ENCODE data around the gene TNXB. TPM values are rescaled to one million over a fixed set of nuclear protein-coding genes. Genes with fewer than 3 reads are reported as not detected.
"Not testable (repeated sequence)": the region's sequence is repeated elsewhere in the genome, so short reads cannot be mapped to it uniquely, and the experiment has no call there.

TNXB gene
- total and polyA plus RNA-seq, 9 of the 15 experiments (the other 6 are each of a cell fraction or from before 2014, with no cell fraction given), result 0.14 to 28.1 (median 12.4) TPM

GRCh38 chr6:32037598-32038524 is 71.3 kb downstream of the TNXB start, which contains the start of gene CYP21A2:
Gene CYP21A2, plus strand, starts transcription at chr6:32038415. Its CDS starts 8 bp downstream, at chr6:32038423.
- CTCF ChIA-PET (ENCODE audit: low intra/inter-chr PET ratio); POLR2A ChIA-PET; H2AFZ ChIP-seq (ENCODE audit: low read depth, low read length); in situ Hi-C loops (cut with MboI); H3K4me2 ChIP-seq (ENCODE audit: insufficient read depth, low read length); H3K27ac ChIP-seq (ENCODE audit: extremely low read depth, low read depth, low read length); DNase-seq (ENCODE audit: extremely low read depth in 1 of 4, low spot score in 3 of 4); H3K36me3 ChIP-seq (ENCODE audit: control insufficient read depth, insufficient read depth, low read length); H3K4me3 ChIP-seq; H3K9ac ChIP-seq (ENCODE audit: insufficient read depth in 1 of 2, low read depth in 2 of 2, low read length in 2 of 2); intact Hi-C loops (cut with micrococcal nuclease); H3K9me3 ChIP-seq (replicated peaks; ENCODE audit: control insufficient read depth, insufficient read depth, low read depth, low read length); BruUV-seq (replicated peaks); H3K9me1 ChIP-seq (ENCODE audit: control insufficient read depth, insufficient read depth, low read length); H4K20me1 ChIP-seq (replicated peaks; ENCODE audit: control insufficient read depth, insufficient read depth, low read length); ATAC-seq; H3K79me2 ChIP-seq (ENCODE audit: control insufficient read depth, insufficient read depth, low read length); H3K27me3 ChIP-seq (ENCODE audit: control insufficient read depth in 2 of 2, insufficient read depth in 2 of 2, low read length in 2 of 2): not testable (repeated sequence)
- peak; percentile 56 for FAIRE-seq
- peaks cover 0 to 18% of the 10 kb centered on the region in 2 experiments; a peak in 2 of 5 replicates for H3K4me1 ChIP-seq (replicated peaks in 1 of 2; ENCODE audit: control insufficient read depth in 2 of 2, insufficient read depth in 2 of 2, low read length in 2 of 2)
- 84% methylated on average over 12 of the region's 19 CpGs for WGBS (ENCODE audit: insufficient coverage, low coverage, missing lambda C conversion rate)

GRCh38 chr6:32037136-32037535 is 72.0 kb downstream of the TNXB start:
- H3K79me2 ChIP-seq (ENCODE audit: control insufficient read depth, insufficient read depth, low read length); DNase-seq (ENCODE audit: extremely low read depth in 1 of 4, low spot score in 3 of 4); H3K4me2 ChIP-seq (ENCODE audit: insufficient read depth, low read length); POLR2A ChIA-PET; H3K36me3 ChIP-seq (ENCODE audit: control insufficient read depth, insufficient read depth, low read length); H3K9me1 ChIP-seq (ENCODE audit: control insufficient read depth, insufficient read depth, low read length); FAIRE-seq; H3K27me3 ChIP-seq (ENCODE audit: control insufficient read depth in 2 of 2, insufficient read depth in 2 of 2, low read length in 2 of 2); H3K9me3 ChIP-seq (replicated peaks; ENCODE audit: control insufficient read depth, insufficient read depth, low read depth, low read length); H3K27ac ChIP-seq (ENCODE audit: extremely low read depth, low read depth, low read length); BruUV-seq (replicated peaks); H2AFZ ChIP-seq (ENCODE audit: low read depth, low read length); CTCF ChIA-PET (ENCODE audit: low intra/inter-chr PET ratio); intact Hi-C loops (cut with micrococcal nuclease); ATAC-seq; H4K20me1 ChIP-seq (replicated peaks; ENCODE audit: control insufficient read depth, insufficient read depth, low read length); H3K9ac ChIP-seq (ENCODE audit: insufficient read depth in 1 of 2, low read depth in 2 of 2, low read length in 2 of 2); in situ Hi-C loops (cut with MboI); H3K4me3 ChIP-seq: not testable (repeated sequence)
- WGBS (ENCODE audit: insufficient coverage, low coverage, missing lambda C conversion rate), result 100% methylated on average over 4 of the region's 5 CpGs
- H3K4me1 ChIP-seq (replicated peaks in 1 of 2; ENCODE audit: control insufficient read depth in 2 of 2, insufficient read depth in 2 of 2, low read length in 2 of 2), result peaks cover 0 to 16% of the 10 kb centered on the region in 2 experiments; a peak in 2 of 5 replicates

- BruUV-seq (replicated peaks), result TSS peak; percentile 92
- H3K4me2 ChIP-seq (ENCODE audit: insufficient read depth, low read length); H3K4me3 ChIP-seq; CTCF ChIA-PET (ENCODE audit: low intra/inter-chr PET ratio); H3K27ac ChIP-seq (ENCODE audit: extremely low read depth, low read depth, low read length); intact Hi-C loops (cut with micrococcal nuclease); H4K20me1 ChIP-seq (replicated peaks; ENCODE audit: control insufficient read depth, insufficient read depth, low read length); H3K9ac ChIP-seq (ENCODE audit: insufficient read depth in 1 of 2, low read depth in 2 of 2, low read length in 2 of 2); in situ Hi-C loops (cut with MboI); DNase-seq (ENCODE audit: extremely low read depth in 1 of 4, low spot score in 3 of 4); H3K36me3 ChIP-seq (ENCODE audit: control insufficient read depth, insufficient read depth, low read length); H2AFZ ChIP-seq (ENCODE audit: low read depth, low read length); H3K79me2 ChIP-seq (ENCODE audit: control insufficient read depth, insufficient read depth, low read length); H3K9me1 ChIP-seq (ENCODE audit: control insufficient read depth, insufficient read depth, low read length); H3K9me3 ChIP-seq (replicated peaks; ENCODE audit: control insufficient read depth, insufficient read depth, low read depth, low read length); H3K27me3 ChIP-seq (ENCODE audit: control insufficient read depth in 2 of 2, insufficient read depth in 2 of 2, low read length in 2 of 2); POLR2A ChIA-PET: not testable (repeated sequence)
- no CpG with 5 or more reads among the region's 16 CpGs for WGBS (ENCODE audit: insufficient coverage, low coverage, missing lambda C conversion rate)
- peak; percentile 100 for FAIRE-seq
- peak; percentile 93 for ATAC-seq
- peaks cover 0 to 16% of the 10 kb centered on the region in 2 experiments; a peak in 2 of 5 replicates for H3K4me1 ChIP-seq (replicated peaks in 1 of 2; ENCODE audit: control insufficient read depth in 2 of 2, insufficient read depth in 2 of 2, low read length in 2 of 2)
Observed at GRCh38 chr6:32035283-32036013, 73.7 kb downstream of the TNXB start.

Data from K562 (cell line).